ENCODE measurements around the gene SNTG2.
"Not testable (repeated sequence)": the region's sequence is repeated elsewhere in the genome, so short reads cannot be mapped to it uniquely, and the experiment has no call there.

Gene SNTG2

DNA sequence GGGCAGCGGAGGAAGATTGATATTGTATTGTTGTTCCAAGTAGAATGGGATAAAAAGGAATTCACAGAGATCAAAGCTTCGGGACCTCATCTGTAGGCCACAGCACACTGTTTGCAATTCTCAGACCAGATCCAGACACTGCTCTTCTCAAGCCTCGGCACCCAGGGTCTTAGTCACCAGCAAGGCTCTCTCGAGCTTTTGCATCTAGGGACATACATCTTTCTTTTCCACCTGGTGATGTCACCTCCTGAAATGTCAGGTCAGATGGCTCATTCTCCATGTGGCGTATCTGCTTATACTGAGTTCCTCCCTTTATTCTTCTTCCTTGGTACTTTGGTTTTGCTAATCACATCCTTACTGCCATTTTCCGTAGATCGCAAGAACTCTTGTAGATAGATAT is 42.9 kb upstream of the SNTG2 start:
- DNase-seq (ENCODE audit: low spot score) = no peak
- no peak overlapping the region for H3K4me3 ChIP-seq
- TF ChIP-seq, protein P1, sequence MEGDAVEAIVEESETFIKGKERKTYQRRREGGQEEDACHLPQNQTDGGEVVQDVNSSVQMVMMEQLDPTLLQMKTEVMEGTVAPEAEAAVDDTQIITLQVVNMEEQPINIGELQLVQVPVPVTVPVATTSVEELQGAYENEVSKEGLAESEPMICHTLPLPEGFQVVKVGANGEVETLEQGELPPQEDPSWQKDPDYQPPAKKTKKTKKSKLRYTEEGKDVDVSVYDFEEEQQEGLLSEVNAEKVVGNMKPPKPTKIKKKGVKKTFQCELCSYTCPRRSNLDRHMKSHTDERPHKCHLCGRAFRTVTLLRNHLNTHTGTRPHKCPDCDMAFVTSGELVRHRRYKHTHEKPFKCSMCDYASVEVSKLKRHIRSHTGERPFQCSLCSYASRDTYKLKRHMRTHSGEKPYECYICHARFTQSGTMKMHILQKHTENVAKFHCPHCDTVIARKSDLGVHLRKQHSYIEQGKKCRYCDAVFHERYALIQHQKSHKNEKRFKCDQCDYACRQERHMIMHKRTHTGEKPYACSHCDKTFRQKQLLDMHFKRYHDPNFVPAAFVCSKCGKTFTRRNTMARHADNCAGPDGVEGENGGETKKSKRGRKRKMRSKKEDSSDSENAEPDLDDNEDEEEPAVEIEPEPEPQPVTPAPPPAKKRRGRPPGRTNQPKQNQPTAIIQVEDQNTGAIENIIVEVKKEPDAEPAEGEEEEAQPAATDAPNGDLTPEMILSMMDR (IDR thresholded peaks at IDR 0.05) = no peak
- H3K27ac ChIP-seq = no peak overlapping the region

DNA sequence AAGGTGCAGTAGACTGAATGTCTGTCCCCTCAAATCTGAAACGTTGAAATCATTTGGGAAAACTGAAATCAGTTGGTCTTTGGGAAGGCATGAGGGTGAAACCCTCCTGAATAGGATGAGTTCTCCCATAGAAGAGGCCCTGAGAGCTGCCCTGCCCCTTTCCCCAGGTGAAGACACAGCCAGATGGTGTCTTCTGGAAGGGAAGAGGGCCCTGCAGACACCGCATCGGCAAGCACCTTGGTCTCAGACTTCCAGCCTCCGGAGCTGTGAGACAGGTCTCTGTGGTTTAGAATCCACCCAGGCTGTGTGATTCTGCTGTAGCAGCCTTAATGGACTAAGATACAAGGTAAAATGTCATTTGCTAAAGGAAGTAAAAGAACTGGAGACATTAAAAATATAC is 42.1 kb upstream of the SNTG2 start:
- TF ChIP-seq, protein P1 (IDR thresholded peaks at IDR 0.05) = no peak
- no peak for DNase-seq (ENCODE audit: low spot score)
- Histone ChIP-seq H3K4me3 (no peak overlapping the region), H3K27ac (no peak overlapping the region)

DNA sequence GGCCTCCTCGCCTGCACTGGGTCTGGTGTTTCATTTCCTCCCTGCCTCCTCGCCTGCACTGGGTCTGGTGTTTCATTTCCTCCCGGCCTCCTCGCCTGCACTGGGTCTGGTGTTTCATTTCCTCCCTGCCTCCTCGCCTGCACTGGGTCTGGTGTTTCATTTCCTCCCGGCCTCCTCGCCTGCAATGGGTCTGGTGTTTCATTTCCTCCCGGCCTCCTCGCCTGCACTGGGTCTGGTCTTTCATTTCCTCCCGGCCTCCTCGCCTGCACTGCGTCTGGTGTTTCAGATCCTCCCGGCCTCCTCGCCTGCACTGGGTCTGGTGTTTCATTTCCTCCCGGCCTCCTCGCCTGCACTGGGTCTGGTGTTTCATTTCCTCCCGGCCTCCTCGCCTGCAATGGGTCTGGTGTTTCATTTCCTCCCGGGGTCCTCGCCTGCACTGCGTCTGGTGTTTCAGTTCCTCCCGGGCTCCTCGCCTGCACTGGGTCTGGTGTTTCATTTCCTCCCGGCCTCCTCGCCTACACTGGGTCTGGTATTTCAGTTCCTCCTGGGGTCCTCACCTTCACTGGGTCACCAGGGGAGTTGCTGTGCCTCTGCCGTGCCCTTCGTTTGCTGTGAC is 40.8 kb upstream of the SNTG2 start:
- H3K27ac ChIP-seq; H3K4me3 ChIP-seq; DNase-seq (ENCODE audit: low spot score): not testable (repeated sequence)

DNA sequence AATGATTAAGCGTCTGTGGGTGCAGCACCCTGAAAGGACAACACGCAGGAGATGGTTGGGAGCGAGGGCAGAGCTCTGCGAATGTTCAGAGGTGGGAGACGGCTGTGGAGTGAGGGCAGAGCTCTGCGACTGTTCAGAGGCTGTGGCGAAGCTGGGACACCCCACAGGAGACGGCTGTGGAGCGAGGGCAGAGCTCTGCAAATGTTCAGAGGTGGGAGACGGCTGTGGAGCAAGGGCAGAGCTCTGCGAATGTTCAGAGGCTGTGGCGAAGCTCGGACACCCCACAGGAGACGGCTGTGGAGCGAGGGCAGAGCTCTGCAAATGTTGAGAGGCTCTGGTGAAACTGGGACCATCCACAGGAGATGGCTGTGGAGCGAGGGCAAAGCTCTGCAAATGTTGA is 40.0 kb upstream of the SNTG2 start:
- Histone ChIP-seq H3K4me3 (no peak overlapping the region), H3K27ac (no peak overlapping the region)
- no peak for DNase-seq (ENCODE audit: low spot score)
- TF ChIP-seq, protein P1 (IDR thresholded peaks at IDR 0.05) = no peak

DNA sequence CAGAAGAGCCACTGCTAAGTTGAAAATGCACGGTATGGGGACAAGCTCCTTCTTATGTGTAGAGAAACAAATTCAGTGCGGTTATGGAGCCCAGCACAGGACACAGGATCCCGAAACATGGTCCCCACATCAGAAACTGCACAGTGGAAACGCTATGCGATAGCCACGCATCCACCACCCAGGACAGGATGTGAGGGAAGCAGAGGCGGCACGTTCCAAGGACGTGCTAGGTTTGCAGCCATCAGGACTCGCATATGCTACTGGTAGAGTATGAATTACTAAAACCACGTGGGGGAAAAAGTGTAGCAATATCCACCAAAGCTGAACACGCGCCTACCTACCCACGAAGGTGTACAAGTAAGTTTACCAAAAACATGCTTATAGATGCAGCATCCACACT is 34.7 kb upstream of the SNTG2 start:
- DNase-seq (ENCODE audit: low spot score) = no peak
- no peak overlapping the region for H3K27ac ChIP-seq
- no peak overlapping the region for H3K4me3 ChIP-seq
- TF ChIP-seq, protein P1 (IDR thresholded peaks at IDR 0.05) = no peak

DNA sequence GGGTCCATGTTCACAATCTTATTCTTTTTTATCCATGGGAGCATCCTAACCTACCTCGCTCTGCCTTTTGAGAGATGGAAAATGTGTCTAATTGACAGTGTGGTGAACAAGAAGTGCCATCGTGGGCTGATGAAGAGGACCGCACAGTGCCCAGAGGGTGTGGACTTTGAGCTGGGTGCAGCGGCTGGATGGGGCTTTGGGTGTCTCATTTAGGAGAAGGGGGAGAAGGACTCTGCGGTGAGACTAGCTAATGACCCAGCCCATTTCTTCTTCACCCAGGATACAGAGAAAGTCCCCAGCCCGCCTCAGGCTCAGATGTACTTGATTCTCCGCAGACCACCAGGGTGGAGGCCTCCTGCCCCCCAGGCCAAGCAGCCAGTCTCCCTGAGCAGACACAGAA is 33.7 kb upstream of the SNTG2 start:
- TF ChIP-seq, protein P1 (IDR thresholded peaks at IDR 0.05) = no peak
- H3K4me3 ChIP-seq = no peak overlapping the region
- DNase-seq (ENCODE audit: low spot score) = no peak
- H3K27ac ChIP-seq = no peak overlapping the region

DNA sequence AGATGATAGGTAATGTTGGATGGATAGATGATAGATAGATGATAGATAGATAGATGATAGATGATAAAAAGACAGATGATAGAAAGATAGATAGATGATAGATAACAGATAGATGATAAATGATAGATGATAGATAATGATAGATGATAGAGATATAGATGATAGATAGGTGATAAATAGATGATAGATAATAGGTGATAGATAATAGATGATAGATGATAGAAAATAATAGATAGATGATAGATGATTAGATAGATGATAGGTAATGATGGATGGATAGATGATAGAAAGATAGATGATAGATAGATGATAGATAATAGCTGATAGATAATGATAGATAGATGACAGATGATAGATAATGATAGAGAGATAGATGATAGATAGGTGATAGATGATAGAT is 31.0 kb upstream of the SNTG2 start:
- Histone ChIP-seq H3K4me3 (no peak overlapping the region), H3K27ac (no peak overlapping the region)
- DNase-seq (ENCODE audit: low spot score) = no peak
- TF ChIP-seq, protein P1 (IDR thresholded peaks at IDR 0.05) = no peak

DNA sequence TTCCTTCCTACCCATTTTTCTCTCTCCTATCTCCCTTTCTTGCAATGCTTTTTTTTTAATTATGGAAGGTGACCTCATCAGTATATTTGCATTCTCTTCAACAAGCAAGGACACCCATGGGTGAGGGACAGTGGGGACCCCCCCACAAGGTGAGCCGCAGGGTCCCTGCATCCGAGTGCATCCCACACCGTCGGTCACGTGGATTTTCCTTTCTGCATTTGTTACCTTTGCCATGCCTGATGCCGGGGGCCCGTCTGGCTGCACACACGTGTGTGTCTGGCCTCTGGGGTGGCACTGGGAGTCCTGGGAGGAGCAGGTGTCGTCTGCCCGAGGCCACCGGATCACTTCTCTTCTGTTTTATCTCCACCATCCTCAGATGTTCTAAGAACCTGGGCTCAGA is 30.1 kb upstream of the SNTG2 start:
- TF ChIP-seq, protein P1 (IDR thresholded peaks at IDR 0.05) = no peak
- Histone ChIP-seq H3K4me3 (no peak overlapping the region), H3K27ac (no peak overlapping the region)
- no peak for DNase-seq (ENCODE audit: low spot score)

All from coronary artery (tissue), 2 donors.